Left renal cortex interstitium (tissue), 4 donors: ENCODE data around the gene OR4F15. TPM values are rescaled to one million over a fixed set of nuclear protein-coding genes. Genes with fewer than 3 reads are reported as not detected.
"Not testable (repeated sequence)": the region's sequence is repeated elsewhere in the genome, so short reads cannot be mapped to it uniquely, and the experiment has no call there.

Experiments
- DNase-seq, 4 donors: peaks; one replicate each; pipeline ENCODE4 v3.0.0-alpha.2; 2013; ENCODE audit warnings: low read depth in 4 of 4, low spot score in 2 of 4, missing footprints in 1 of 4
- polyA plus RNA-seq, 4 donors: library from polyadenylated mRNA; unstranded; fragments of 120-200 nt; gene quantifications; one replicate each; pipeline ENCODE4 v1.2.1, GENCODE V29; 2013; ENCODE audit not compliant: insufficient read length in 4 of 4

The OR4F15 gene
- not detected for polyA plus RNA-seq

GRCh38 chr15:101811902-101812301 is at the start of gene OR4F15:
OR4F15 (plus strand) TSS chr15:101812202; CDS start chr15:101818187, 5,985 bp downstream.
- no peak for DNase-seq

GRCh38 chr15:101764669-101765339 is 47.2 kb upstream of the OR4F15 start:
- not testable (repeated sequence) for DNase-seq

GRCh38 chr15:101765340-101765671 is 46.7 kb upstream of the OR4F15 start:
- not testable (repeated sequence) for DNase-seq

- no peak for DNase-seq
Observed at GRCh38 chr15:101765772-101766456, 46.1 kb upstream of the OR4F15 start.

- not testable (repeated sequence) for DNase-seq
Observed at GRCh38 chr15:101767083-101767640, 44.8 kb upstream of the OR4F15 start.

- DNase-seq = no peak
Observed at GRCh38 chr15:101772921-101773320, 39.1 kb upstream of the OR4F15 start.

GRCh38 chr15:101773496-101774100 is 38.4 kb upstream of the OR4F15 start:
- no peak for DNase-seq

GRCh38 chr15:101775136-101775535 is 36.9 kb upstream of the OR4F15 start:
- no peak for DNase-seq

GRCh38 chr15:101778576-101778975 is 33.4 kb upstream of the OR4F15 start:
- not testable (repeated sequence) for DNase-seq

GRCh38 chr15:101780225-101780624 is 31.8 kb upstream of the OR4F15 start:
- not testable (repeated sequence) for DNase-seq

- DNase-seq = no peak
Observed at GRCh38 chr15:101781928-101782327, 30.1 kb upstream of the OR4F15 start.

GRCh38 chr15:101784644-101785043 is 27.4 kb upstream of the OR4F15 start:
- no peak for DNase-seq

- DNase-seq = not testable (repeated sequence)
Observed at GRCh38 chr15:101786422-101786821, 25.6 kb upstream of the OR4F15 start.

GRCh38 chr15:101788001-101788400 is 24.0 kb upstream of the OR4F15 start:
- DNase-seq = not testable (repeated sequence)

- DNase-seq = not testable (repeated sequence)
Observed at GRCh38 chr15:101788503-101789269, 23.3 kb upstream of the OR4F15 start.

- not testable (repeated sequence) for DNase-seq
Observed at GRCh38 chr15:101790748-101791147, 21.3 kb upstream of the OR4F15 start.

- DNase-seq = not testable (repeated sequence)
Observed at GRCh38 chr15:101793981-101794380, 18.0 kb upstream of the OR4F15 start.

GRCh38 chr15:101795455-101795854 is 16.5 kb upstream of the OR4F15 start:
- DNase-seq = no peak

- DNase-seq = no peak
Observed at GRCh38 chr15:101799665-101800064, 12.3 kb upstream of the OR4F15 start.

- no peak for DNase-seq
Observed at GRCh38 chr15:101801048-101801447, 11.0 kb upstream of the OR4F15 start.

GRCh38 chr15:101803209-101803608 is 8.8 kb upstream of the OR4F15 start, which contains the start of gene OR4F6:
OR4F6 (plus strand) TSS chr15:101803509; CDS start chr15:101805720, 2,211 bp downstream.
- no peak for DNase-seq
